ENCODE measurements around the gene MT1B.

The MT1B gene

GRCh38 chr16:56689171-56689570 is 37.5 kb downstream of the MT1B start:
- DNase-seq, result no peak

GRCh38 chr16:56690420-56691122 is 38.9 kb downstream of the MT1B start:
- DNase-seq, result no peak

- DNase-seq, result no peak
These were observed 40.2 kb downstream of the MT1B start for GRCh38 chr16:56691885-56692284.

- no peak for DNase-seq
These were observed 43.6 kb downstream of the MT1B start for GRCh38 chr16:56695246-56695645.

- no peak for DNase-seq
These were observed 45.9 kb downstream of the MT1B start for GRCh38 chr16:56697456-56698155.

GRCh38 chr16:56700195-56700594 is 48.5 kb downstream of the MT1B start:
- no peak for DNase-seq

GRCh38 chr16:56700631-56701030 is 48.9 kb downstream of the MT1B start:
- no peak for DNase-seq

GRCh38 chr16:56701534-56701933 is 49.8 kb downstream of the MT1B start:
- DNase-seq, result no peak

Measured in CD4-positive, alpha-beta T cell treated with Interleukin-17A for 1 hour (primary cell).